A549 (cell line): ENCODE data around the gene PATE3.

ENCODE experiments used
- CEBPB ChIP-seq, 2 experiments: fragments of >200 bp in 1 of 2; sonication (Bioruptor Twin) in 1 of 2; formaldehyde crosslinking in 1 of 2; IDR thresholded peaks; 2 replicates each; pipeline ENCODE4 v1.6.1; 2012 to 2016
- CTCF ChIP-seq: fragments of >200 bp; sonication (Bioruptor Twin); formaldehyde crosslinking; IDR thresholded peaks from 3 replicates; pipeline ENCODE4 v1.5.1; 2016
- E2F6 ChIP-seq: IDR thresholded peaks from 2 replicates; pipeline ENCODE4 v1.6.1; 2012; ENCODE audit warnings: low read depth, borderline replicate concordance
- ESRRA ChIP-seq: fragments of 150-350 bp; IDR thresholded peaks from 2 replicates; pipeline ENCODE4 v1.6.1; 2014; ENCODE audit warnings: mild to moderate bottlenecking, low read length, borderline replicate concordance
- HOXA7 ChIP-seq: fragments of 250-450 bp; sonication (Bioruptor Pico); IDR thresholded peaks from 2 replicates; pipeline ENCODE4 v1.5.0; 2020; ENCODE audit warnings: mild to moderate bottlenecking, moderate library complexity
- JUNB ChIP-seq: fragments of >200 bp; sonication (Bioruptor Twin); formaldehyde crosslinking; IDR thresholded peaks from 2 replicates; pipeline ENCODE4 v1.6.1; 2016
- MYC ChIP-seq: IDR thresholded peaks from 2 replicates; pipeline ENCODE4 v1.6.1; 2012; ENCODE audit warnings: mild to moderate bottlenecking, inconsistent platforms, low read length, improper control_type of control experiment, borderline replicate concordance
- POLR2A ChIP-seq: IDR thresholded peaks from 2 replicates; pipeline ENCODE4 v1.6.1; 2012; ENCODE audit warnings: mild to moderate bottlenecking, low read length
- RCOR1 ChIP-seq: fragments of 150-350 bp; IDR thresholded peaks from 2 replicates; pipeline ENCODE4 v1.6.1; 2014; ENCODE audit warnings: antibody characterized with exemption, low read length, low read depth
- RNF2 ChIP-seq: fragments of 200-600 bp; sonication (generic); IDR thresholded peaks from 2 replicates; pipeline ENCODE4 v1.6.1; 2016; ENCODE audit warnings: low read depth, mild to moderate bottlenecking, antibody characterized with exemption, moderate library complexity, borderline replicate concordance
- SMC3 ChIP-seq: fragments of >200 bp; sonication (Bioruptor Twin); formaldehyde crosslinking; IDR thresholded peaks from 3 replicates; pipeline ENCODE4 v1.6.1; 2018; ENCODE audit warnings: inconsistent platforms

GRCh38 chr11:125835748-125836147 is 47.8 kb downstream of the PATE3 start:
- TF ChIP-seq CTCF (no peak), HOXA7 (CRISPR knock-in tag) (no peak), MYC (no peak), ESRRA (no peak), RNF2 (no peak), RCOR1 (no peak), CEBPB (IDR thresholded peaks at IDR 0.05) (no peak), POLR2A (no peak), E2F6 (no peak), SMC3 (no peak), JUNB (no peak)
